Measurements from ENCODE around the gene IQCN. TPM values are rescaled to one million over a fixed set of nuclear protein-coding genes. Genes with fewer than 3 reads are reported as not detected.

Gene IQCN
- total RNA-seq, 2 experiments from 2014 or later, result 0.38 to 1.1 TPM

- POLR2A ChIA-PET, result interaction anchor here (0.6 to 1.2 kb wide), 3 partner anchors 15 to 59 kb away, joined by 3 to 6 read pairs (median 5); no protein-coding TSS in a partner anchor
- no peaks in the 10 kb centered on the region; the same call in 1 of the 2 replicates for H4K20me1 ChIP-seq (ENCODE audit: insufficient read depth, low read length)
- no peaks in the 10 kb centered on the region for H3K9me3 ChIP-seq (ENCODE audit: low read length)
- TF ChIP-seq CTCF (conservative IDR thresholded peaks at IDR 0.05; ENCODE audit: low read length) (no peak), EZH2phosphoT487 (IDR thresholded peaks at IDR 0.05; ENCODE audit: borderline replicate concordance, low read depth, low read length) (no peak)
- CTCF ChIA-PET (ENCODE audit: unreplicated experiment), result interaction anchor here (1.2 kb wide), 1 partner anchor 60 kb away, joined by 5 read pairs; no protein-coding TSS in a partner anchor
- H3K4me2 ChIP-seq (ENCODE audit: low read length), result no peak overlapping the region
- no peaks in the 10 kb centered on the region for H3K79me2 ChIP-seq (ENCODE audit: insufficient read depth, low read depth, low read length)
- H3K9me2 ChIP-seq (ENCODE audit: insufficient read depth, low read length), result no peaks in the 10 kb centered on the region
- H3K27ac ChIP-seq (ENCODE audit: low read depth, low read length, poor library complexity, severe bottlenecking), result no peak overlapping the region
- no peaks in the 10 kb centered on the region for H3K36me3 ChIP-seq (ENCODE audit: insufficient read depth, low read length)
- no TSS peak for BruUV-seq (replicated peaks)
- no peak overlapping the region for H2AFZ ChIP-seq (ENCODE audit: low read length)
- intact Hi-C loops (cut with micrococcal nuclease; ENCODE audit: unreplicated experiment), result no loop called here
- H3K4me3 ChIP-seq (ENCODE audit: low read depth, low read length, poor library complexity, severe bottlenecking), result no peak overlapping the region
- H3K4me1 ChIP-seq (ENCODE audit: insufficient read depth, low read length, poor library complexity, severe bottlenecking), result peaks cover 11% of the 10 kb centered on the region
- no peak for DNase-seq (ENCODE audit: low spot score)
Observed at GRCh38 chr19:18269070-18269723, 5.1 kb downstream of the IQCN start.

- Histone ChIP-seq H3K9me2 (ENCODE audit: insufficient read depth, low read length) (no peaks in the 10 kb centered on the region), H3K27ac (ENCODE audit: low read depth, low read length, poor library complexity, severe bottlenecking) (no peak overlapping the region), H3K36me3 (ENCODE audit: insufficient read depth, low read length) (no peaks in the 10 kb centered on the region), H3K4me2 (ENCODE audit: low read length) (no peak overlapping the region), H2AFZ (ENCODE audit: low read length) (no peak overlapping the region), H3K4me1 (ENCODE audit: insufficient read depth, low read length, poor library complexity, severe bottlenecking) (peaks cover 11% of the 10 kb centered on the region), H4K20me1 (ENCODE audit: insufficient read depth, low read length) (no peaks in the 10 kb centered on the region; the same call in 1 of the 2 replicates), H3K4me3 (ENCODE audit: low read depth, low read length, poor library complexity, severe bottlenecking) (no peak overlapping the region), H3K79me2 (ENCODE audit: insufficient read depth, low read depth, low read length) (no peaks in the 10 kb centered on the region), H3K9me3 (ENCODE audit: low read length) (no peaks in the 10 kb centered on the region)
- intact Hi-C loops (cut with micrococcal nuclease; ENCODE audit: unreplicated experiment), result no loop called here
- ChIA-PET CTCF (ENCODE audit: unreplicated experiment) (no interaction called here), POLR2A (interaction anchor here (0.5 to 0.6 kb wide), 2 partner anchors 57 to 134 kb away, joined by 3 read pairs; no protein-coding TSS in a partner anchor)
- TF ChIP-seq EZH2phosphoT487 (IDR thresholded peaks at IDR 0.05; ENCODE audit: borderline replicate concordance, low read depth, low read length) (no peak), CTCF (conservative IDR thresholded peaks at IDR 0.05; ENCODE audit: low read length) (no peak)
- DNase-seq (ENCODE audit: low spot score), result no peak
- no TSS peak for BruUV-seq (replicated peaks)
Observed at GRCh38 chr19:18266771-18267686, 7.2 kb downstream of the IQCN start.
